Keratinocyte (primary cell): Measurements from ENCODE around the gene GET3. TPM values are rescaled to one million over a fixed set of nuclear protein-coding genes. Genes with fewer than 3 reads are reported as not detected.

ENCODE experiments used
- DNase-seq: peaks from one replicate; pipeline ENCODE4 v3.0.0-alpha.2; 2011; ENCODE audit warnings: low read depth, missing footprints, low spot score
- FAIRE-seq: peaks from 2 replicates; lab custom pipeline; 2011; peaks lifted over from hg19 to GRCh38; lab: Jason Lieb, UNC
- H2AFZ ChIP-seq: 2 replicates; pipeline ENCODE4 v1.6.0; 2012; ENCODE audit warnings: low read length, control low read depth, inconsistent platforms; ENCODE audit not compliant: control insufficient read depth
- H3K27ac ChIP-seq: 2 replicates; pipeline ENCODE4 v1.5.1; 2011; ENCODE audit warnings: low read length; ENCODE audit not compliant: control insufficient read depth, insufficient read depth
- H3K27me3 ChIP-seq: 3 replicates; pipeline ENCODE4 v1.6.0; 2011; ENCODE audit warnings: low read length; ENCODE audit not compliant: control insufficient read depth, insufficient read depth; ENCODE audit errors: extremely low read depth
- H3K36me3 ChIP-seq, 2 experiments: 2 replicates in 1 of 2; 3 replicates in 1 of 2; pipeline ENCODE4 v1.5.1; 2011; ENCODE audit warnings: low read length in 2 of 2, mild to moderate bottlenecking in 1 of 2; ENCODE audit not compliant: control insufficient read depth in 2 of 2, insufficient read depth in 2 of 2; ENCODE audit errors: extremely low read depth in 1 of 2
- H3K4me1 ChIP-seq: 3 replicates; pipeline ENCODE4 v1.5.1; 2011; ENCODE audit warnings: low read length; ENCODE audit not compliant: control insufficient read depth, insufficient read depth; ENCODE audit errors: extremely low read depth
- H3K4me2 ChIP-seq: 3 replicates; pipeline ENCODE4 v1.6.0; 2011; ENCODE audit warnings: low read depth, low read length; ENCODE audit not compliant: control insufficient read depth, insufficient read depth; ENCODE audit errors: extremely low read depth
- H3K4me3 ChIP-seq, 3 experiments: fragments of 200-600 bp in 1 of 3; sonication (generic) in 1 of 3; 2 replicates in 2 of 3; 3 replicates in 1 of 3; pipeline ENCODE4 v1.5.1; 2011 to 2016; ENCODE audit warnings: low read length in 3 of 3, mild to moderate bottlenecking in 3 of 3, control low read depth in 2 of 3, inconsistent platforms in 1 of 3, low read depth in 1 of 3, mixed read lengths in 1 of 3, mixed run types in 1 of 3, moderate library complexity in 1 of 3; ENCODE audit not compliant: control insufficient read depth in 2 of 3, insufficient read depth in 2 of 3; ENCODE audit errors: extremely low read depth in 1 of 3
- H3K79me2 ChIP-seq: 2 replicates; pipeline ENCODE4 v1.6.0; 2012; ENCODE audit warnings: low read length; ENCODE audit not compliant: control insufficient read depth, insufficient read depth
- H3K9ac ChIP-seq: 3 replicates; pipeline ENCODE4 v1.6.0; 2011; ENCODE audit warnings: low read length; ENCODE audit not compliant: control insufficient read depth, insufficient read depth; ENCODE audit errors: extremely low read depth
- H3K9me1 ChIP-seq: 3 replicates; pipeline ENCODE4 v1.6.0; 2011; ENCODE audit warnings: low read length; ENCODE audit not compliant: control insufficient read depth, insufficient read depth; ENCODE audit errors: extremely low read depth
- H3K9me3 ChIP-seq: 2 replicates; pipeline ENCODE4 v1.5.1; 2012; ENCODE audit warnings: low read depth, low read length; ENCODE audit not compliant: control insufficient read depth
- H4K20me1 ChIP-seq: 3 replicates; pipeline ENCODE4 v1.6.0; 2011; ENCODE audit warnings: low read length; ENCODE audit not compliant: control insufficient read depth, insufficient read depth; ENCODE audit errors: extremely low read depth
- CTCF ChIP-seq, 3 experiments: IDR thresholded peaks in 1 of 3; conservative IDR thresholded peaks in 1 of 3; optimal IDR thresholded peaks in 1 of 3; 2 replicates in 2 of 3; 3 replicates in 1 of 3; pipeline versions ENCODE3 to v1.5.1; 2011; ENCODE audit warnings: low read length in 3 of 3, mild to moderate bottlenecking in 3 of 3, moderate library complexity in 2 of 3, control low read depth in 1 of 3, inconsistent platforms in 1 of 3; ENCODE audit not compliant: insufficient read depth in 2 of 3; ENCODE audit errors: extremely low read depth in 1 of 3
- EZH2 ChIP-seq: IDR thresholded peaks from one replicate; pipeline ENCODE4 v1.6.1; 2012; ENCODE audit warnings: inconsistent platforms, mild to moderate bottlenecking, low read length, moderate library complexity
- dilution Hi-C: fragments of 300-500 bp; cut with MboI; formaldehyde crosslinking; loops from one replicate; pipeline ENCODE4 v1.7.0; 2020; ENCODE audit warnings: low sequenced_read_pairs; ENCODE audit not compliant: extremely low pct_ligation_motif_present
- polyA plus RNA-seq, 5 experiments: library from polyadenylated mRNA; depleted of rRNA in 3 of 5; stranded (reverse) in 3 of 5; stranded (forward) in 1 of 5; unstranded in 1 of 5; fragments of >200 nt; gene quantifications; 1 replicate in 1 of 5; 2 replicates in 3 of 5; 3 replicates in 1 of 5; pipeline versions ENCODE4 v1.2.1 to v1.2.3, GENCODE V29; 2011 to 2012; ENCODE audit warnings: missing spikeins in 2 of 5, low read depth in 1 of 5, low replicate concordance in 1 of 5

The GET3 gene
- polyA plus RNA-seq, 1 donor (not counting 4 experiments of a cell fraction or from before 2014, with no cell fraction given), result 104 TPM

- Histone ChIP-seq H3K79me2 (peaks cover 4% of the 10 kb centered on the region), H3K27me3 (no peaks in the 10 kb centered on the region), H3K4me2 (peak overlapping the region; percentile 93), H3K27ac (no peak overlapping the region), H3K9ac (peak overlapping the region; percentile 82), H3K36me3 (peaks cover 11 to 18% of the 10 kb centered on the region in 2 experiments), H3K9me3 (no peaks in the 10 kb centered on the region), H3K4me1 (peaks cover 6% of the 10 kb centered on the region), H2AFZ (no peak overlapping the region), H4K20me1 (no peaks in the 10 kb centered on the region), H3K4me3 (peak overlapping the region; percentile 59 to 88 (median 79)), H3K9me1 (peaks cover 4% of the 10 kb centered on the region)
- dilution Hi-C loops, result no loop called here
- FAIRE-seq (peak; percentile 44), DNase-seq (no peak)
- no peak for TF ChIP-seq CTCF (optimal IDR thresholded peaks at IDR 0.05 in 1 of 3, IDR thresholded peaks at IDR 0.05 in 1 of 3, conservative IDR thresholded peaks at IDR 0.05 in 1 of 3; ENCODE audit: extremely low read depth in 1 of 3, insufficient read depth in 2 of 3, low read length in 3 of 3)
- TF ChIP-seq EZH2, result no peak
These were observed 41.8 kb upstream of the GET3 start for GRCh38 chr19:12695514-12695913.

- peak overlapping the region; percentile 82 for H3K9ac ChIP-seq
- H3K27me3 ChIP-seq, result no peaks in the 10 kb centered on the region
- DNase-seq (no peak), FAIRE-seq (no peak)
- peaks cover 6% of the 10 kb centered on the region for H3K4me1 ChIP-seq
- dilution Hi-C loops, result no loop called here
- H3K4me3 ChIP-seq, result peak overlapping the region; percentile 59 to 88 (median 79)
- H3K9me3 ChIP-seq, result no peaks in the 10 kb centered on the region
- no peak for TF ChIP-seq EZH2
- H3K27ac ChIP-seq, result peak overlapping the region; percentile 34
- H2AFZ ChIP-seq, result peak overlapping the region; percentile 88
- H3K9me1 ChIP-seq, result peaks cover 4% of the 10 kb centered on the region
- peak overlapping the region; percentile 93 for H3K4me2 ChIP-seq
- H4K20me1 ChIP-seq, result no peaks in the 10 kb centered on the region
- H3K36me3 ChIP-seq, result peaks cover 11 to 22% of the 10 kb centered on the region in 2 experiments
- peaks cover 4% of the 10 kb centered on the region for H3K79me2 ChIP-seq
These were observed 41.3 kb upstream of the GET3 start for GRCh38 chr19:12695997-12696365.
